SIG-M5 (cell line): ENCODE results near the gene RAP1GAP.
"Not testable (repeated sequence)": the region's sequence is repeated elsewhere in the genome, so short reads cannot be mapped to it uniquely, and the experiment has no call there.

Source experiments
- DNase-seq: peaks from one replicate; lab custom pipeline; 2025; lab: John Stamatoyannopoulos, UW

RAP1GAP gene

DNA sequence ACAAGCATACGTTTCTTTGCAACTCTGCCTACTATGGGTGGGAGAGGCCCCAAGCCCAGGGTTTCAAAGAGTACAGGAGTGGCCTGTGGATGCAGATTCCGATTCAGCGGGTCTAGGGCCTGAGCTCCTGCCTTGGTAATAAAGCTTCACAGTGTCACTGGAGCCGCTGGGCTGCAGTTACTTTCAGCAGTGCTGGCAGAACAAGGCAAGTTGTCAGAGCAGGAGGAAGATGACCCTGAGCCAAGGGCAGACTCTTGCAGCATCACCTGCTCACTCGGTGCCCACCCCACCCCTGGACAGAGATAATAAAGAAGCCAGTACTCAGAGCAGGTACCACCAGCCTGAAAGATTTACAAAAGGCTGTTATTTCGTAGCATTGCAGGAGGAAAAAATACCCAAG, 8.0 kb upstream of the RAP1GAP start:
- DNase-seq: no peak

GRCh38 chr1:21674957-21675356, 5.8 kb upstream of the RAP1GAP start:
- no peak for DNase-seq

GRCh38 chr1:21673853-21674252, 4.7 kb upstream of the RAP1GAP start:
- DNase-seq: not testable (repeated sequence)

- no peak for DNase-seq
Measured at GRCh38 chr1:21673277-21673780, 4.2 kb upstream of the RAP1GAP start.

DNA sequence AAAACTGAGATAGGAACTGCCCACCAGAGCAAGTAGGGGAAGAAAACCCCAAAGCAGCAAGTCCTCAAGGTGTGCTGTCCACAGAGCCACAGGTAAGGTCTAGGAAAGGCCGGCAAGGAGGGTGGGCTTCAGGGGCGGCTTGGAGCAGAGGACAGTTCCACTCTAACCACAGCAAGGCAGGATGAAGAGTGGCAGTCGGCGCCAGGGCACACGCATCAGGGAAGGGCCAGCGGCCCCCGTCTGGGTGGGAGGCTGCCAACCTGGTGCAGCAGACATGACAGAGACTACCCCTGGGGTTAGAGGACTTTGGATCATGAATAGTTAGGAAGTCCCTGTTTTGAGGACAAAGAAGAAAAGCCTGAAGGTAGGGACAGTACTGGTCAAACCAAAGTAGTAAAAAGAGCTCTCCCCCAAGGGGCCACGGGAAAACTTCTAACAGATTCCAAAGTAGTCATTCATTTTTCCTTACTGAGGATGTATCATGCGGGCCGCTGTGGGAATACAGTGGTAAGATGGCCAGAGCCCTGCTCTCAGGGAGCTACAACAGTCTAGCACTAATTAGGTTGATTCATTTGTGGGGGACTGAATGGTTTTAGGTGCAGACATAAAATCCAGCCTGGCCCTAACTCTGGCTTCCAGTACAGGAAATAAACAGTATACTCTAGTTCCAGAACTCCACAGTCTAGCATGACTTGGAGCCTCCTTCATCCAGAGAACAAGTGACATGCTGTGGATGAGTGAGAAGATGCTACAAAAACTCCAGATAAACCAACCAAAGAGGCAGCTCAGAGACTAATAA, 3.5 kb upstream of the RAP1GAP start:
- DNase-seq: no peak

DNA sequence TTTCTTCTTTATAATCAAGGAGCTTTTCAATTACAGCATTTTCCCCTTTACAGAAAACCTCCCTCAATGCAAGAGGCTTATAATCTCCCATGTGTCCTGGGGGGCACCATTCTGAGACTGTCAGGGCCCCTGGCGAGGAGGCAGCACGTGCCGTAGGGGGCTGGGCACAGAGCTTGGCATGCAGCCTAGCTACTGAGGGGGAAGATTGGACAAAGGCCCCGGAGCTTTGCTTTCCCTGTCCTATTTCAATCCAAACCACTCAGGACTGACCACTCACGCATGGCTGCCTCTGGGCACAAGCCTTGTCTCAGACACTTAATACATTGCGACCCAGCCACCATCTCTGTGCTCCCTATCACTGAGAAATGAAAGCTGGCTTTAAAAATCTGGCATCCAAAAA, 2.8 kb upstream of the RAP1GAP start:
- no peak for DNase-seq

GRCh38 chr1:21670956-21671902, 2.1 kb upstream of the RAP1GAP start:
- DNase-seq: no peak

GRCh38 chr1:21670059-21670881, 1.1 kb upstream of the RAP1GAP start:
- DNase-seq: no peak

DNA sequence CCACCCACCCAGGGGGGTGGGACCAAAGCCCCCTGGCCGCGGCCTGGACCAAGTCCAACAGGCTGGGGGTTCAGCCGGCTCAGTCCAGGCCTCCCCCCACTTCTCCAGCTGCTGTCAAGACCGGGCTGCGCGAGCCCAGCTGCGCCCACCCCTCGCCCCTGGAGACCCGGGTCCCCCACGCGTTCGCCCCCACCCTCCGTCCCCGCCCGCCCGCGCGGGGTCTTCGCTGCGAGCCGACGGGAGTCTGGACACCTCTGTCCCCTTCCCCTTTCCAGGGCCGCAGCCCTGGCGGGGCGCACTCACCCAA, 253 bp downstream of the RAP1GAP start:
- no peak for DNase-seq

DNA sequence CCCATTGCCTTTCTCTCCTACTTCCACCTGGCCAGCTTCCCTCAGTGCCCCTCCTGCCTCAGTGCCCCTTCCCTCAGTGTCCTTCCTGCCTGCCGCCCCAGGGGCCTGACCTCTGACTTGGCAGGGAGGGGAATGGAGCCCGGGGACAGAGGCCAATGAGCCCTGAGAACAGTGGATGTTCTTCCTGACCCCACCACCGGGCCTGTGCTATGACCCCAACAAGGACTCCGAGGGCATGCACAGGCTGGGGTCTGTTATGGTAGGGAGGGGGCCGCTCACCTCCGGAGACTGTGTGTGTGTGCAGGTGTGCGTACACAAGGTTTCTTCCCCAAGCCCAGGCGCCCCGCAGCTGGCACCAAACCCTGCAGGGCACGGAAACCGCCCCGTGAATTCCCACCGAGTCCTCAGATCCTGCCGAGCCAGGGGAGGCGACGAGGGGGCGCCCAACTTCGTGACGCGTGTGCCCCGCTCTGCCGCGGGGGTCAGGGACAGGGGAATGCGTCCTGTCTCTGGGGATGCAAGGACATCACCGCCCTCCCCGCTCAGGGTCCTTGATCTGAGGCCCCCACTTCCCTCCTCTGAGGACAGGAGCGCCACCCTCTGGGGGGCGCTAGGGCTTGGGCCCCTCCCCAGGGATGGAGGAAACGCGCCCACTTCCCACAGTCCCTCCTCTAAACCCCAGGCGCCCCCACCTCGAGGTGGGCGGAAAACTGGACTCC, 766 bp downstream of the RAP1GAP start:
- no peak for DNase-seq

GRCh38 chr1:21667348-21668231, 1.6 kb downstream of the RAP1GAP start:
- no peak for DNase-seq

- no peak for DNase-seq
Measured at GRCh38 chr1:21666576-21667320, 2.4 kb downstream of the RAP1GAP start.

DNA sequence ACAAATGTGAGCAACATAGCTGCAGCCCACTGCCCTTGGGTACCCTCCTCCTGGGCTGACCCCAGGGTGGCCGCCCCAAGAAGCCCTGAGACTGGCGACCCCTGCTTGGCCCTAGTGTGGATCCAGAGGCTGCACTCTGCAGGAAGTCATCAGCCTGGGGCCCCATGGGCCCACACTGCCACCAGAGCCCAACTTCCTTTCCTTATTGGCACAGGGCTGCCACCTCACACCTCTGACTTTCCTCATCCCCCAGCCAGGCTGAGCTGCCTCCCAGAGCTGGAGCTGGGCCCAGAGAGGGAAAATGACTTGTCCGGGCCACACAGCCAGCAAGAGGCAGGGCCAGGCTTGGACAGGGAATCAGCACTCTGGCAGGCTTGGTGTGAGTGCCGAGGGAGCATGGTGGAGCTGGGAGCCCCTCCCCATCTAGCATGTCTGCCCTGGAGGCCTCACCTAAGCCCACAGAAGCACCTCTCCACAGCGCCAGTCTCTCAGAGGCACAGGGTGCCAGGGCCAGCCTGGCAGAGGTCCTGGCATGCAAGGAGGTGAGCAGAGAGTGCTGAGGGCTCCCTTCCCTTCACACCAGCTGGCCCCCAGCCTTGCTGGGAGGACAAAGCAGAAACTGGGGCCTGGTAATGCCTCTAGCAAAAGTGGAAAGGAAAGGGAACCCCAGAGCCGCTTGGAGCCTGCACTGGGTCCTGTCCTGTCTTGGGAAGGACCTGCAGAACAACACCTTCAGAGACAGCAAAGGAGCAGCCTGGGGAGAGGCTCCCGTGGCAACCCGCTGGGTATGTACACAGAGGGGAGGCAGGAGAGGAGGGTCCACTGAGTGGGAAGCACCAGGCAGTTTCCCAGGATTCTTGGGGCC, 3.2 kb downstream of the RAP1GAP start:
- DNase-seq: no peak

GRCh38 chr1:21664806-21665588, 4.2 kb downstream of the RAP1GAP start:
- no peak for DNase-seq

GRCh38 chr1:21663951-21664805, 5.0 kb downstream of the RAP1GAP start:
- no peak for DNase-seq

DNA sequence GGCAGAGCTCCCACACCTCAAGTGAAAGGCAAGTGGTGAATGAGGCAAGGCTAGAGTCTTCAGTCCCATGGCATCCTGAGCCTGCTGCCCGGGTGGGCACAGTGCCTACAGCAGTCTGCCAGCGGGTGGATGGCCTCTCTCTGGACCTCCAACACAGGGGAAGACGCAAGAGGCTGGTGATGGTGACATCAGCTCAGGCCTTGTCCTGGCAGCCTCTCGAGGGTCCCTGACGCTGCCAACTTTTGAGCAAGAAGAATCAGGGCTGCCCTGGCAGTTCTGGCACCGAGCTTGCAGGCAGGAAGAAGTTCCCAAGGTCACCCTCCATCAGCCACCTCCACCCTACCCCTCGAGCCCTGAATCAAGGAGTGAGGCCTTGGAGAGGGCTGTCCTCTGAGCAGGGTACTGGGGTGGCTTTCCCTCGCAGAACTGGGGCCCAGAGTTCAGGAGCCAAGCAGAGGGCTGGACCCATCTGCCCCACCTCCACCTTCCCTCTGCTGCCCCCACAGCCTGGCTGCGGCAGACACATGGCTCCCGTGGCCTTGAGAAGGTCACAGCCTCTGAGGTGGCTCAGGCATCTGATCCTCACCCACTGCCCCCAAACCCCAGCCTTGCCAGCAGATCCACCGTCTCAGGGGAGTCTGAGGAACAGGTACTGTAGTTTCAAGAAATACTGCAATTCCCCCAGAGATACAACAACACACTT, 5.8 kb downstream of the RAP1GAP start:
- no peak for DNase-seq
